LNCAP (cell line): ENCODE results near the gene NCKAP5.

Experiments used
- TF ChIP-seq, protein P1 (sequence below): fragments of 450-650 bp; IDR thresholded peaks from 2 replicates; pipeline ENCODE4 v1.5.1; 2017; ENCODE audit warnings: mild to moderate bottlenecking

The NCKAP5 gene

DNA sequence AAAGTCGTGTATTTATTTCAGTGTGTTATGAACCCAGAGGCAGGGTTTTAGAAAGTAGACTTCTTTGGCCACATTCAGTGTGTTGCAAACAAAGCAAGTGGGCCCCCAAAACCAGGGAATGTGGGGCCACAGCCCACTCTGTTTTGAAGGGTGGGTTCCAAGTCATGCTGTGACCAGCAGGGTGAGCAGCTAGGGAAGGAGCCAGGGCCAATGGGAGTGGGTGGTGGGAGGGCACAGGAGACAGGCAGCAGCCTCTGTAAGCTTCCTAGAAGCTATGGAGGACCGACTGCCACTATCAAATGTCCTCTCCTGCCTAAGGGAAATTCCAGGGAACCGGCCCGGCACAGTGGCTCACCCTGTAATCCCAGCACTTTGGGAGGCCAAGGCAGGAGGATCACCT is 847.9 kb downstream of the NCKAP5 start:
- TF ChIP-seq, protein P1, sequence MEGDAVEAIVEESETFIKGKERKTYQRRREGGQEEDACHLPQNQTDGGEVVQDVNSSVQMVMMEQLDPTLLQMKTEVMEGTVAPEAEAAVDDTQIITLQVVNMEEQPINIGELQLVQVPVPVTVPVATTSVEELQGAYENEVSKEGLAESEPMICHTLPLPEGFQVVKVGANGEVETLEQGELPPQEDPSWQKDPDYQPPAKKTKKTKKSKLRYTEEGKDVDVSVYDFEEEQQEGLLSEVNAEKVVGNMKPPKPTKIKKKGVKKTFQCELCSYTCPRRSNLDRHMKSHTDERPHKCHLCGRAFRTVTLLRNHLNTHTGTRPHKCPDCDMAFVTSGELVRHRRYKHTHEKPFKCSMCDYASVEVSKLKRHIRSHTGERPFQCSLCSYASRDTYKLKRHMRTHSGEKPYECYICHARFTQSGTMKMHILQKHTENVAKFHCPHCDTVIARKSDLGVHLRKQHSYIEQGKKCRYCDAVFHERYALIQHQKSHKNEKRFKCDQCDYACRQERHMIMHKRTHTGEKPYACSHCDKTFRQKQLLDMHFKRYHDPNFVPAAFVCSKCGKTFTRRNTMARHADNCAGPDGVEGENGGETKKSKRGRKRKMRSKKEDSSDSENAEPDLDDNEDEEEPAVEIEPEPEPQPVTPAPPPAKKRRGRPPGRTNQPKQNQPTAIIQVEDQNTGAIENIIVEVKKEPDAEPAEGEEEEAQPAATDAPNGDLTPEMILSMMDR, result no peak

DNA sequence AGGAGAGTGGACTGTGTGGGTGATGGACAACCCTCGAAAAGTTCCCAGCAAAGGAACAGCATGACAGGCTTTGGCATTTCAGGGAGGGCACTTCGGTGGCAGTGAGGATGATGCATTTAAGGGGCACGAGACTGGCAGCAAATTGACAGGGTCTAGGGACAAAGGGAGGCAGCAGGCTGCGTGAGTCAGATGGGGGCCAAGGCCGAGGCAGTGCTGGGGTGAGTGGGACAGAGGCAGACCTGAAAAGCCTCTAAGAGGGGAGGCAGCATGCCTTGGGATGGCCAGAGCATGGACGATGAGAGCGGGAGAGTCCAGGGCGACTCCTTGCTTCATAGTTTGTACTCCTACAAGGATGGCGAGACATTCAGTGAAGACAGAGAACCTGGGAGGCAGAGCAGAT is 848.8 kb downstream of the NCKAP5 start:
- TF ChIP-seq, protein P1, result no peak

DNA sequence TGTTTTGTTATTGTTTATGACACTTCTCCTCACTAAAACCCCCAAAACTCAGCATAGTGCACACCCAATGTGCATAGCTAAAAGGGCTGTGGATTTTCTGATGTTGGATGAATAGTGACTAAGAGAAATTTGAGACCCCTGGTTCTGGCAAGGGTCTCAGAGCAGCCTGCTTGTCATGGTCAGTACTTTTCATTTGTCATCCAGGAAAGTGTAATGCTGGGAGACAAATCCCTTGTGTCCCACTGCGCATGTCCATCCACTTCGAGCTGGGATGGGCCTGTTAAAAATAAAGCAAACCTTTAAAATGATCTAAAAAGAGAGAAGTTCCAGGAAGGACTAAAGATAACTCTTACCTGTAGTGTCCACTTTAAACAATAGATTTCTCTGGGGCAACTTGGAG is 851.3 kb downstream of the NCKAP5 start:
- TF ChIP-seq, protein P1, result no peak

DNA sequence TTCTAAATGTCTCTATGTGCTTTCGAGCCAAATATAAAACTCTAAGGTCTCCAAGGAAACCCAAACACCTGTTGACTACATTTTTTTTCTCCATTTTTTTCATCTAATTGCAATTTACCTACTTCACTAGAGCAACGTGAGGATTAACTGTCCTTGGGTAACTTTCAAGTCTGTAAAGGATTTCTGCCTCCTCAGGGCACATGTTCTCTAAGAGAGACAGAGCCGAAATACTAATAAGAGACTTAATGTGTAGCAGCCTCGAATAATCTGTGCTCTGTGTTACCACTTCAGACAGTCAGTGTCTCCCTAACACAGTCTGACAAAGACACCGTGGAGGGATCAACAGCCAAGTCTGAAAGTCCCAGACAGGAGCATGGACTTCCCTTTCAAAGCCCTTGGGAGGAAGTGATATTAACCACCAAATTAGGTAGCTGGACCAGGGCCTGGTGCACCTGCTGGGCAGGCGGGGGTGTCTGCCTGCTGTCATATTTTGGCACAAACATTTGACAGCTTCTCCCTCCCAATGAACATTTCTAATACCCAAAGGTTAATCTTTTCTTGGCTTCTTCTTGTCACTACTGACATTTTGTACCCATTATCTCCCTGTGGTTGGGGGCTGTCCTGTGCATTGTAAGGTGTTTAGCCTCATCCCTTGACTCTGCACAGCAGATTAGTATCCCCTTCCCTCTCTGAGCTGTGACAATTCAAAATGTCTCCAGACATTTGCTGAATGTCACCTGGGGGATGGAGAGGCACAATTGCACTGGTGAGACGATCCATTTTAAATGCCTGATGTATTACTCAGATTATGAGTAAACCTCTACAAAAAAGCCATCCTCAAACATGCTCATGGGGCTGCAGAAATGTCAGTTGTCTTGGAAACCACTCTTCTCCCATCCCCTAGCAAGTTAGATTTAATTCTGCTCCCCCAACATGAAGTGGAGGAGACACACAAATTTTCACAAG is 852.6 kb downstream of the NCKAP5 start:
- TF ChIP-seq, protein P1, result no peak

DNA sequence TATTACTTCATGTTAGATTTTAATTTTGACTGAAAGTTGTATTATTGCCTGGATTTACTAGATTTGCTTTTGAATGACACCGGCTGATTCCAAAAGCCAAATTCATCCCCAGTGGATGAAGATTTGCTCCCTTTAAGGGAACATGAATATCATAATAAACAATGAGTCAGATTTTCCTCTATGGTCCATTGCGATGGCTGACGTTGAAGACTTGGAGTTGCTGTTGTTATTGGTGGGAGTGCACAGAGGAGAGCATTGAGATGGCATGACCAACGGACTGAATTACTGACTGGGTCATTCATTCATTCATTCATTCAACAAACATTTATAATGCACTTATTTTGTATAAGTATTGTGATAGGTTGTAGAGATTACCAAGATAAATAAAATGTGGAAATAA is 864.9 kb downstream of the NCKAP5 start:
- TF ChIP-seq, protein P1, result no peak

DNA sequence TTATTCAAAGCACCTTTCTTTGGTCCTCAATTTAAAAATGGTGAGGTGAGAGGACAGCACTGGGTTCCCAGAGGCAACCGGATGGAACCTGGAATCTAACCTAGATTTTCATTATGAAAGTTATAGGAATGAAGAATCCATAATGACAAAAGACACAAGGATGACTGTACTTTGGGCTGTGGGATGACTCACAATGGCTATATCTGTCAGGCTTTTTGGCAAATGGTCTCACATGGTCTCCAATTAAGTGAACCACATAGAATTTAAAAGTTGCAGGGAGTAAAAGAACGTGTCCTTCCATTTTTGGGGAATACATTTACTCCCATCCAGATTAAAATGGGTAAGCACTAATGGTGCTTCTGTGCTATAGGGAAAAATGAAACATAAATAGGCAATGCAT is 866.5 kb downstream of the NCKAP5 start:
- TF ChIP-seq, protein P1, result no peak

DNA sequence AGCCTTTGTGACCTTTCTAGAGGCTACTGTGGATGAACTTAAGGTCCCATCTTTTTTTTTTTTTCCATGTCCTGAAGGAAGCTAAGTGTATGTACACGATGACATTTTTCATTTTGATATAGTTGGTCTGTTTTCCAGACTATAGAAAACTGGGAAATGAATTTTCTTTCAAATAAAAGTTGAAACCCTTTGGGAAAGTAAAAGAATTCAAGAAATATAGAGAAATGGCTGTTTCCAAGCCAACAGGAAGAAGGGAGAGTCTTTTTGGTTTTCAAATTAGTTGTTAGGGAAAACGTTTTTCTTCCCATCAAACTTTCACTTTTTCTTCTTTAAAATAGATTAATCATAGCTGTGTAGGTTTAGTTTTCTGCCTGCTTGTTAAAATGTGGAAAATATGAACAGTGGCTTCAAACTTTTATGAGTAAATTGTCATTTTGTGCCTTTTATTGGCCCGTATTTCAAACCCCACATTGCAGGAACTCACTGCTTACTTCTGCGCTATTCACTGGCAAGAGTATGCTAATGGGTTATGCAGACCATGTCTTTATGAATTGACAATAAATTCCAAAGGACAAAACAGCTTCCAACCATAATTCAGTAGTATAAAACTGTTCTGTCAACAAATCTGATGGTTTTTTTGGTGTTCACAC is 870.6 kb downstream of the NCKAP5 start:
- TF ChIP-seq, protein P1, result no peak
